GM12878 (cell line): Measurements from ENCODE around the gene GLG1. TPM values are rescaled to one million over a fixed set of nuclear protein-coding genes. Genes with fewer than 3 reads are reported as not detected.
A peak's percentile ranks its signal among the peaks of the same experiment; 100 is the strongest.
"Not testable (repeated sequence)": the region's sequence is repeated elsewhere in the genome, so short reads cannot be mapped to it uniquely, and the experiment has no call there.

Experiments used
- ATAC-seq: fragments of 200-7000 bp; cut with Tn5 transposase; 3 replicates; pipeline ENCODE4 v1.9.1; 2020; ENCODE audit warnings: mild to moderate bottlenecking, moderate library complexity
- BruUV-seq: library from RNA; stranded (reverse); fragments of 400-500 nt; replicated peaks from 2 replicates; lab custom pipeline; 2021; lab: Mats Ljungman, UMichigan
- CTCF ChIA-PET: fragments of 300-600 bp; sonication (Branson Sonifier 250); formaldehyde crosslinking; extraction: SDS; loops from one replicate; lab custom pipeline; 2021; ENCODE audit warnings: inconsistent platforms; lab: Yijun Ruan, JAX
- POLR2A ChIA-PET: fragments of 350-600 bp; formaldehyde crosslinking; extraction: SDS; loops from one replicate; lab custom pipeline; 2021; ENCODE audit warnings: inconsistent platforms; lab: Charles Lee
- RAD21 ChIA-PET: fragments of 300-600 bp; sonication (Branson Sonifier 250); formaldehyde crosslinking; loops from one replicate; lab custom pipeline; 2023; ENCODE audit warnings: antibody characterized with exemption; ENCODE audit not compliant: unreplicated experiment; lab: Charles Lee
- SMC1A ChIA-PET: fragments of 300-600 bp; sonication (Branson Sonifier 250); formaldehyde crosslinking; loops from one replicate; lab custom pipeline; 2023; ENCODE audit not compliant: unreplicated experiment, uncharacterized antibody; lab: Charles Lee
- DNase-seq: peaks from one replicate; pipeline ENCODE4 v3.0.0-alpha.2; 2011; ENCODE audit warnings: low read depth, low spot score
- FAIRE-seq: peaks from 3 replicates; lab custom pipeline; 2011; peaks lifted over from hg19 to GRCh38; lab: Jason Lieb, UNC
- H2AFZ ChIP-seq: 2 replicates; pipeline ENCODE4 v1.6.0; 2011; ENCODE audit warnings: low read depth, low read length, control low read depth; ENCODE audit not compliant: control insufficient read depth
- H3K27ac ChIP-seq: 2 replicates; pipeline ENCODE4 v1.5.1; 2011; ENCODE audit warnings: control low read depth; ENCODE audit not compliant: control insufficient read depth, insufficient read depth
- H3K27me3 ChIP-seq, 2 experiments: replicated peaks in 1 of 2; 2 replicates each; pipeline versions ENCODE4 v1.6.0 to v1.6.1; 2011; ENCODE audit warnings: low read length in 1 of 2; ENCODE audit not compliant: control insufficient read depth in 2 of 2, insufficient read depth in 2 of 2
- H3K36me3 ChIP-seq, 2 experiments: 2 replicates each; pipeline ENCODE4 v1.5.1; 2011; ENCODE audit warnings: low read length in 1 of 2; ENCODE audit not compliant: control insufficient read depth in 2 of 2, insufficient read depth in 2 of 2
- H3K4me1 ChIP-seq: 2 replicates; pipeline ENCODE4 v1.6.1; 2011; ENCODE audit warnings: mild to moderate bottlenecking, low read length, moderate library complexity, mixed read lengths; ENCODE audit not compliant: control insufficient read depth, insufficient read depth
- H3K4me2 ChIP-seq: 2 replicates; pipeline ENCODE4 v1.6.0; 2011; ENCODE audit warnings: control low read depth; ENCODE audit not compliant: control insufficient read depth, insufficient read depth
- H3K4me3 ChIP-seq: fragments of 200-600 bp; sonication (generic); 2 replicates; pipeline ENCODE4 v1.5.1; 2016
- H3K79me2 ChIP-seq: 2 replicates; pipeline ENCODE4 v1.6.0; 2011; ENCODE audit warnings: low read length; ENCODE audit not compliant: control insufficient read depth, insufficient read depth
- H3K9ac ChIP-seq: 2 replicates; pipeline ENCODE4 v1.8.0; 2011; ENCODE audit warnings: low read length, control low read depth, mixed read lengths; ENCODE audit not compliant: control insufficient read depth, insufficient read depth
- H3K9me3 ChIP-seq: replicated peaks from 3 replicates; pipeline ENCODE4 v1.5.1; 2011; ENCODE audit warnings: mild to moderate bottlenecking, low read length; ENCODE audit not compliant: control insufficient read depth, insufficient read depth
- H4K20me1 ChIP-seq: 2 replicates; pipeline ENCODE4 v1.6.0; 2011; ENCODE audit not compliant: control insufficient read depth, insufficient read depth
- BMI1 ChIP-seq: fragments of 450-650 bp; IDR thresholded peaks from 2 replicates; pipeline ENCODE4 v1.6.1; 2016; ENCODE audit warnings: mild to moderate bottlenecking, moderate library complexity, borderline replicate concordance
- EP300 ChIP-seq, 2 experiments: fragments of 150-350 bp in 1 of 2; IDR thresholded peaks; 2 replicates each; pipeline ENCODE4 v1.6.1; 2011 to 2012; ENCODE audit warnings: low read depth in 2 of 2, low read length in 2 of 2, borderline replicate concordance in 1 of 2, improper control_type of control experiment in 1 of 2, inconsistent platforms in 1 of 2; ENCODE audit not compliant: control insufficient read depth in 1 of 2
- GATAD2B ChIP-seq: fragments of 450-650 bp; conservative IDR thresholded peaks from 2 replicates; pipeline ENCODE4 v1.6.1; 2017; ENCODE audit warnings: low read depth, mild to moderate bottlenecking, moderate library complexity
- MXI1 ChIP-seq: fragments of 150-350 bp; IDR thresholded peaks from 2 replicates; pipeline ENCODE4 v1.6.1; 2011; ENCODE audit warnings: low read depth, mild to moderate bottlenecking, inconsistent platforms, low read length, improper control_type of control experiment
- YBX1 ChIP-seq: fragments of 450-650 bp; IDR thresholded peaks from 2 replicates; pipeline ENCODE4 v1.6.1; 2016; ENCODE audit warnings: antibody characterized with exemption
- ZNF217 ChIP-seq: fragments of 450-650 bp; IDR thresholded peaks from 2 replicates; pipeline ENCODE4 v1.6.1; 2017; ENCODE audit warnings: antibody characterized with exemption, mild to moderate bottlenecking
- WGBS: methylation state at CpG from one replicate; pipeline ENCODE4 v1.1.6; 2016; ENCODE audit warnings: low lambda C conversion rate; ENCODE audit not compliant: insufficient replicate concordance, insufficient coverage; ENCODE audit errors: missing lambda C conversion rate; 5-methylcytosine and 5-hydroxymethylcytosine counted together
- in situ Hi-C: fragments of 300-500 bp; cut with MboI; formaldehyde crosslinking; loops from 9 replicates; pipeline ENCODE4 v1.14.3; 2018; ENCODE audit warnings: mixed read lengths
- intact Hi-C: fragments of 100-400 bp; cut with micrococcal nuclease; formaldehyde crosslinking; loops from one replicate; pipeline ENCODE4 v1.14.2; 2022; ENCODE audit not compliant: unreplicated experiment
- polyA plus RNA-seq, 11 experiments: library from polyadenylated mRNA; depleted of rRNA in 4 of 11; unstranded in 6 of 11; stranded (reverse) in 5 of 11; fragments of >200 nt; fragmentation: Nextera tagmentation in 4 of 11; fragmentation: Illumina TruSeq in 1 of 11; extraction: Ambion mirVana in 4 of 11; extraction: Trizol in 1 of 11; gene quantifications; 1 replicate in 1 of 11; 2 replicates in 10 of 11; pipeline versions ENCODE4 v1.2.1 to v1.2.3, GENCODE V29; 2011 to 2016; ENCODE audit warnings: inconsistent platforms in 2 of 11, missing spikeins in 2 of 11, low read depth in 1 of 11
- total RNA-seq, 4 experiments: library from RNA; depleted of rRNA in 3 of 4; stranded (reverse); fragments of >200 nt in 3 of 4; fragmentation: Illumina TruSeq in 1 of 4; extraction: Trizol in 1 of 4; gene quantifications; 2 replicates each; pipeline versions ENCODE4 v1.2.1 to v1.2.3, GENCODE V29; 2013 to 2021
- TF ChIP-seq, protein P1 (sequence below): fragments of 450-650 bp; formaldehyde crosslinking; IDR thresholded peaks from 2 replicates; pipeline ENCODE4 v1.5.0; 2022; ENCODE audit warnings: mild to moderate bottlenecking, missing genetic modification characterization

The GLG1 gene
- total and polyA plus RNA-seq, 10 of the 15 experiments (the other 5 are each of a cell fraction or from before 2014, with no cell fraction given): 7.6 to 49.4 (median 28.2) TPM

GRCh38 chr16:74446866-74447265, 160.0 kb downstream of the GLG1 start:
- 0 out of 2 replicates have a peak, but pooled peaks cover 4% of the 10 kb centered on the region for H4K20me1 ChIP-seq
- DNase-seq (no peak), ATAC-seq (no peak), FAIRE-seq (no peak)
- ChIA-PET POLR2A (no interaction called here), SMC1A (no interaction called here), CTCF (no interaction called here), RAD21 (interaction anchor here (0.5 kb wide), 1 partner anchor 123 kb away, joined by 3 read pairs; no protein-coding TSS in a partner anchor)
- H3K9me3 ChIP-seq: no peaks in the 10 kb centered on the region
- no peak overlapping the region for H3K4me2 ChIP-seq
- WGBS: 98% methylated on average over 8 of the region's 8 CpGs
- H3K9ac ChIP-seq: no peak overlapping the region
- H3K4me1 ChIP-seq: peaks cover under 1% of the 10 kb centered on the region
- no peak overlapping the region for H3K4me3 ChIP-seq
- H2AFZ ChIP-seq: no peak overlapping the region
- BruUV-seq: no TSS peak
- no peaks in the 10 kb centered on the region for H3K27me3 ChIP-seq
- in situ Hi-C loops: no loop called here
- H3K79me2 ChIP-seq: no peaks in the 10 kb centered on the region
- intact Hi-C loops: no loop called here
- no peak for TF ChIP-seq EP300 (IDR thresholded peaks at IDR 0.05; ENCODE audit: borderline replicate concordance in 1 of 2, control insufficient read depth in 1 of 2, low read depth in 2 of 2, low read length in 2 of 2)
- TF ChIP-seq BMI1: no peak
- no peak for TF ChIP-seq YBX1
- TF ChIP-seq MXI1: no peak
- TF ChIP-seq, protein P1, sequence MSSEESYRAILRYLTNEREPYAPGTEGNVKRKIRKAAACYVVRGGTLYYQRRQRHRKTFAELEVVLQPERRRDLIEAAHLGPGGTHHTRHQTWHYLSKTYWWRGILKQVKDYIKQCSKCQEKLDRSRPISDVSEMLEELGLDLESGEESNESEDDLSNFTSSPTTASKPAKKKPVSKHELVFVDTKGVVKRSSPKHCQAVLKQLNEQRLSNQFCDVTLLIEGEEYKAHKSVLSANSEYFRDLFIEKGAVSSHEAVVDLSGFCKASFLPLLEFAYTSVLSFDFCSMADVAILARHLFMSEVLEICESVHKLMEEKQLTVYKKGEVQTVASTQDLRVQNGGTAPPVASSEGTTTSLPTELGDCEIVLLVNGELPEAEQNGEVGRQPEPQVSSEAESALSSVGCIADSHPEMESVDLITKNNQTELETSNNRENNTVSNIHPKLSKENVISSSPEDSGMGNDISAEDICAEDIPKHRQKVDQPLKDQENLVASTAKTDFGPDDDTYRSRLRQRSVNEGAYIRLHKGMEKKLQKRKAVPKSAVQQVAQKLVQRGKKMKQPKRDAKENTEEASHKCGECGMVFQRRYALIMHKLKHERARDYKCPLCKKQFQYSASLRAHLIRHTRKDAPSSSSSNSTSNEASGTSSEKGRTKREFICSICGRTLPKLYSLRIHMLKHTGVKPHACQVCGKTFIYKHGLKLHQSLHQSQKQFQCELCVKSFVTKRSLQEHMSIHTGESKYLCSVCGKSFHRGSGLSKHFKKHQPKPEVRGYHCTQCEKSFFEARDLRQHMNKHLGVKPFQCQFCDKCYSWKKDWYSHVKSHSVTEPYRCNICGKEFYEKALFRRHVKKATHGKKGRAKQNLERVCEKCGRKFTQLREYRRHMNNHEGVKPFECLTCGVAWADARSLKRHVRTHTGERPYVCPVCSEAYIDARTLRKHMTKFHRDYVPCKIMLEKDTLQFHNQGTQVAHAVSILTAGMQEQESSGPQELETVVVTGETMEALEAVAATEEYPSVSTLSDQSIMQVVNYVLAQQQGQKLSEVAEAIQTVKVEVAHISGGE (CRISPR knock-in tag): no peak
- no peak for TF ChIP-seq ZNF217
- TF ChIP-seq GATAD2B: no peak
- H3K27ac ChIP-seq: no peak overlapping the region
- H3K36me3 ChIP-seq: peaks cover 0 to 9% of the 10 kb centered on the region in 2 experiments; a peak in 2 of 4 replicates

DNA sequence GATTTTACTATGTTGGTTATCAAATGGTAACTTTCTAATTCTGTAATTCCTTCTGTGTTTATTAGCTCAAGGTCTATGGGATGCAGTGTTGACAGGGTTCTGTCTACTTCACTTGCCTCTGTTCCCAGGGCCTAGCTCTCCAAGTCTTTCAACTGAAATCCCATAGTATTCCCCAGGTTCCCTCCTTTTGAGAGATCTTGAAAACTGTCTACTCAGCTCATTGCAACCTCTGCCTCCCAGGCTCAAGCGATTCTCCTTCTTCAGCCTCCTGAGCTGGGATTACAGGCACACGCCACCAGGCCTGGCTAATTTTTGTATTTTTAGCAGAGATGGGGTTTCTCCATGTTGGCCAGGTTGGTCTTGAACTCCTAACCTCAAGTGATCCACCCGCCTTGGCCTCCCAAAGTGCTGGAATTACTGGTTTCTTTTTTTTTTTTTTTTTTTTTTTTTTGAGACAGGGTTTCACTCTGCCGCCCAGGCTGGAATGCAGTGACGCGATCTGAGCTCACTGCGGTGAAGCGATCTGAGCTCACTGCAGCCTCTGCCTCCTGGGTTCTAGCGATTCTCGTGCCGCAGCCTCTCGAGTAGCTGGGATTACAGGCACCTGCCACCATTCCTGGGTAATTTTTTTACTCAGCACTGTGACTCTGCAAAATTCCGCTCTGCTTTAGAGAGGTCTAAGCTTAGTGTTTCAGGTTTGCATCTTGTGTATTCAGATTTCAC, 163.1 kb downstream of the GLG1 start:
- H3K4me1 ChIP-seq, H3K9ac ChIP-seq, ATAC-seq, H2AFZ ChIP-seq, H3K9me3 ChIP-seq, H4K20me1 ChIP-seq, H3K27me3 ChIP-seq, BruUV-seq, CTCF ChIA-PET, H3K4me2 ChIP-seq, DNase-seq, H3K36me3 ChIP-seq, H3K79me2 ChIP-seq, in situ Hi-C loops, H3K27ac ChIP-seq, intact Hi-C loops, H3K4me3 ChIP-seq: not testable (repeated sequence)
- ChIA-PET SMC1A (interaction anchor here (0.6 kb wide), 1 partner anchor 219 kb away, joined by 3 read pairs; no protein-coding TSS in a partner anchor), RAD21 (interaction anchor here (0.6 kb wide), 1 partner anchor 134 kb away, joined by 3 read pairs; no protein-coding TSS in a partner anchor), POLR2A (interaction anchor here (0.6 to 0.7 kb wide), 2 partner anchors 149 to 1903 kb away, joined by 3 to 4 read pairs; no protein-coding TSS in a partner anchor)
- over 99% methylated on average over 12 of the region's 13 CpGs for WGBS
- FAIRE-seq: peak; percentile 13
